GM13976 (cell line): ENCODE results near the gene CELF2.

Experiments
- DNase-seq: peaks from one replicate; pipeline ENCODE4 v3.0.0; 2012; ENCODE audit warnings: low spot score
- in situ Hi-C: fragments of 300-500 bp; cut with MboI; formaldehyde crosslinking; loops from one replicate; pipeline ENCODE4 v1.12.0; 2022; ENCODE audit warnings: low sequenced_read_pairs, mixed read lengths, inconsistent platforms; ENCODE audit not compliant: unreplicated experiment
- TF ChIP-seq, protein P1 (sequence below): IDR thresholded peaks from 2 replicates; pipeline ENCODE4 v1.5.1; 2012; ENCODE audit warnings: borderline replicate concordance, mild to moderate bottlenecking; ENCODE audit not compliant: insufficient read depth; ENCODE audit errors: extremely low read depth, missing control alignments, control extremely low read depth

Gene CELF2

DNA sequence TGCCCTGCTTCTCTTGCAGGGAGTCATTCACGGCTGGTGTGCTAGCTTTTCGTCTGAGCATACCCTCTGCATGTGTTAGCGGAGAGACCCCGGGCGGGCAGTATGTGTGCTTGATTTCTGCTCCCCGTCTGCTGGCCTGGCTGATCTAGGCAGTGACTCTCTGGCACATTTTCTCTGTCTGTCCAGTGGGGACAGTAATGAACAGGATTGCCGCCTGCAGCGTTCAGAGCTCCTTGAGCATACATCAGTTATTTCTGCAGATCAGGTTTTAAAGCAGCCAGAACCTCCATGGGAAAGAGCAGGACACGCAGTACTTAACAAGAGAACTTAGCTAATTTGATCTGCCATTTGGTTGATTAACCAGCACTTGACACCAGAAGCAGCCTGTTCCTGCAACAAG is 242.5 kb downstream of the CELF2 start:
- DNase-seq: no peak
- TF ChIP-seq, protein P1, sequence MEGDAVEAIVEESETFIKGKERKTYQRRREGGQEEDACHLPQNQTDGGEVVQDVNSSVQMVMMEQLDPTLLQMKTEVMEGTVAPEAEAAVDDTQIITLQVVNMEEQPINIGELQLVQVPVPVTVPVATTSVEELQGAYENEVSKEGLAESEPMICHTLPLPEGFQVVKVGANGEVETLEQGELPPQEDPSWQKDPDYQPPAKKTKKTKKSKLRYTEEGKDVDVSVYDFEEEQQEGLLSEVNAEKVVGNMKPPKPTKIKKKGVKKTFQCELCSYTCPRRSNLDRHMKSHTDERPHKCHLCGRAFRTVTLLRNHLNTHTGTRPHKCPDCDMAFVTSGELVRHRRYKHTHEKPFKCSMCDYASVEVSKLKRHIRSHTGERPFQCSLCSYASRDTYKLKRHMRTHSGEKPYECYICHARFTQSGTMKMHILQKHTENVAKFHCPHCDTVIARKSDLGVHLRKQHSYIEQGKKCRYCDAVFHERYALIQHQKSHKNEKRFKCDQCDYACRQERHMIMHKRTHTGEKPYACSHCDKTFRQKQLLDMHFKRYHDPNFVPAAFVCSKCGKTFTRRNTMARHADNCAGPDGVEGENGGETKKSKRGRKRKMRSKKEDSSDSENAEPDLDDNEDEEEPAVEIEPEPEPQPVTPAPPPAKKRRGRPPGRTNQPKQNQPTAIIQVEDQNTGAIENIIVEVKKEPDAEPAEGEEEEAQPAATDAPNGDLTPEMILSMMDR: no peak
- in situ Hi-C loops: loop anchor here (10.0 kb wide), 1 partner anchor 85 kb away; no protein-coding TSS in a partner anchor

DNA sequence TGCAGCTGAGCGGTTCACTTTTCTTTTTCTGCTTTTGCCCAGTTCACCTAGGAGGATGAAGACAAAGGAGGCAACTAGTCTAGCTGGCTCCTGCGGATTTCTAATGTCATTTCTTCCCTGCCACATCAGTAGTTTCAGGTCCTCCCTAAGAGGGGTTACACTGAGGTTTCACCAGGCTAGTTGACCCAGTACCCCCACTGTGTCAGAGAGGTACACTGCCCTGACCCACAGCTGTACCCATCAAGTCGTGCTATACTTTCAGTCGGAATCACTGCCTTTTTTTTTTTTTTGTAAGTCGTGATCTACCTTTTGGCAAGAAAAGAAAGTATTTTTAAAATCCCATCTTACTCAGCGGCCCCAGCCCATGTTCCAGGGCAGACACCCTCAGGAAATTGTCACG is 243.5 kb downstream of the CELF2 start:
- in situ Hi-C loops: loop anchor here (10.0 kb wide), 1 partner anchor 86 kb away; no protein-coding TSS in a partner anchor
- TF ChIP-seq, protein P1: no peak
- no peak for DNase-seq

- no peak for DNase-seq
- in situ Hi-C loops: loop anchor here (10.0 kb wide), 1 partner anchor 87 kb away; no protein-coding TSS in a partner anchor
- TF ChIP-seq, protein P1: no peak
These were observed 244.2 kb downstream of the CELF2 start for GRCh38 chr10:11261687-11262493.

GRCh38 chr10:11262494-11263345 is 245.0 kb downstream of the CELF2 start:
- TF ChIP-seq, protein P1: no peak
- DNase-seq: no peak
- in situ Hi-C loops: loop anchor here (10.0 kb wide), 1 partner anchor 88 kb away; no protein-coding TSS in a partner anchor

GRCh38 chr10:11263767-11264166 is 246.1 kb downstream of the CELF2 start:
- TF ChIP-seq, protein P1: no peak
- no peak for DNase-seq
- in situ Hi-C loops: loop anchor here (10.0 kb wide), 1 partner anchor 89 kb away; no protein-coding TSS in a partner anchor

- in situ Hi-C loops: loop anchor here (10.0 kb wide), 1 partner anchor 90 kb away; no protein-coding TSS in a partner anchor
- TF ChIP-seq, protein P1: no peak
- no peak for DNase-seq
These were observed 246.8 kb downstream of the CELF2 start for GRCh38 chr10:11264296-11265048.
